ENCODE results near the gene RFC2.

The RFC2 gene

DNA sequence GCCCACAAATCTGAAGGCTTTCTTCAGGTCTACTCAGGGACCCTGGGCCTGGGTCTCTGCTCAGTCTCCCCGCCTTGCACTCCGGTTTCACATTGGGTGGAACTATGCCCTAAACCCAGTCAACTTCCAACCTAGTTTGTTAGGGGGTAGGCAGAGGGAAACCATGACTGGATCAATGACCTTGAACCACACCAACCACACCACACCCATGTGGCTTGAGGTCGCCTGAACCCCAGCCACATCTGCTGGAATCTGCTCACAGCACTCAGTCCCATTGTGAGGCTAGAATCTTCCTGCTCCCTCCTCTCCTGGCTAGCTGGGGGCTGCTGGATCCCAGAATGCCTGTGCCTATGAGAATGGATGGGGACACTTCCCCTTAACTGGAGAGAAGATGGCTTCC lies 17.9 kb downstream of the RFC2 start:
- CTCF ChIA-PET, result interaction anchor here (1.3 to 1.6 kb wide), 3 partner anchors 15 to 165 kb away, joined by 3 to 4 read pairs (median 4); no protein-coding TSS in a partner anchor
- DNase-seq (ENCODE audit: extremely low spot score), result no peak
- POLR2A ChIA-PET, result interaction anchor here (0.5 kb wide), 1 partner anchor 1703 kb away, joined by 6 read pairs; no protein-coding TSS in a partner anchor
- TF ChIP-seq, protein P1, sequence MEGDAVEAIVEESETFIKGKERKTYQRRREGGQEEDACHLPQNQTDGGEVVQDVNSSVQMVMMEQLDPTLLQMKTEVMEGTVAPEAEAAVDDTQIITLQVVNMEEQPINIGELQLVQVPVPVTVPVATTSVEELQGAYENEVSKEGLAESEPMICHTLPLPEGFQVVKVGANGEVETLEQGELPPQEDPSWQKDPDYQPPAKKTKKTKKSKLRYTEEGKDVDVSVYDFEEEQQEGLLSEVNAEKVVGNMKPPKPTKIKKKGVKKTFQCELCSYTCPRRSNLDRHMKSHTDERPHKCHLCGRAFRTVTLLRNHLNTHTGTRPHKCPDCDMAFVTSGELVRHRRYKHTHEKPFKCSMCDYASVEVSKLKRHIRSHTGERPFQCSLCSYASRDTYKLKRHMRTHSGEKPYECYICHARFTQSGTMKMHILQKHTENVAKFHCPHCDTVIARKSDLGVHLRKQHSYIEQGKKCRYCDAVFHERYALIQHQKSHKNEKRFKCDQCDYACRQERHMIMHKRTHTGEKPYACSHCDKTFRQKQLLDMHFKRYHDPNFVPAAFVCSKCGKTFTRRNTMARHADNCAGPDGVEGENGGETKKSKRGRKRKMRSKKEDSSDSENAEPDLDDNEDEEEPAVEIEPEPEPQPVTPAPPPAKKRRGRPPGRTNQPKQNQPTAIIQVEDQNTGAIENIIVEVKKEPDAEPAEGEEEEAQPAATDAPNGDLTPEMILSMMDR (IDR thresholded peaks at IDR 0.05; ENCODE audit: control extremely low read depth, extremely low read depth, low read depth, missing control alignments), result no peak

DNA sequence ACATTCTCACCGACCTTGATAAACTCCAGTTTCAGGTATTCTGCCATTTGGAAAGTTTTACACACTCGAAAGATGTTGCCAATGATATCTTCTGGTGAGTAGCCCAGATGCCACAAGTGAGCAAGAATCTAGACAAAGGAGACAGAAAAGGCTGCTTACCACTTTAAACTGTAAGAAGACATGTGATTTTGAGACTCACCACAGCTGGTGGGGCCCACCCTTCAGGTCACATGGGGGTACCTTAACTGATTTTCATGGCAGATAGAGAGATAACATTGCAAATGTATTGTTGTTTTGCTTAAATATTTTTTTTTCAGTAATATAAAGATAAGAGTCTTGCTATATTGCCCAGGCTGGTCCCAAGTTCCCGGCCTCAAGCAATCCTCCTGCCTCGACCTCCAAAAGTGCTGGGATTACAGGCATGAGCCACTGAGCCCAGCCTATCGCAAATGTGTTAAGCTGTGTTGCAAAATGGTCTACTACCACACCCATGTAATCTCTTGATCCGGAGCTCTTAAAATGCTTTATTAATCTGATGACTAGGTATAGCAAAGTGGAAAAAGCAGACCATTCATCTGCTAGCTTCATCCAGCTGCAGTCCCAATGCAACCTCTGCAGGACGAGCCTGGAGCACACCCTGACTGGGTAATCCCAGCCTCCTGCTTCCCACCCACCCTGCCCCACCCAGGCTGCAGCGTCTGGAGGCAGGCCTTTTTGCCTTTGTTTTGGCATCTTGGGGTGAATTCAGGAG lies 18.5 kb downstream of the RFC2 start:
- POLR2A ChIA-PET, result interaction anchor here (0.5 kb wide), 1 partner anchor 1703 kb away, joined by 6 read pairs; no protein-coding TSS in a partner anchor
- CTCF ChIA-PET, result interaction anchor here (1.0 to 1.6 kb wide), 4 partner anchors 9 to 165 kb away, joined by 3 to 4 read pairs (median 4); no protein-coding TSS in a partner anchor
- TF ChIP-seq, protein P1 (IDR thresholded peaks at IDR 0.05; ENCODE audit: control extremely low read depth, extremely low read depth, low read depth, missing control alignments), result no peak
- DNase-seq (ENCODE audit: extremely low spot score), result no peak

GRCh38 chr7:74233655-74234285 lies 20.4 kb downstream of the RFC2 start:
- TF ChIP-seq, protein P1 (IDR thresholded peaks at IDR 0.05; ENCODE audit: control extremely low read depth, extremely low read depth, low read depth, missing control alignments), result no peak
- POLR2A ChIA-PET, result interaction anchor here (0.5 kb wide), 1 partner anchor 83 kb away, joined by 4 read pairs; no protein-coding TSS in a partner anchor
- DNase-seq (ENCODE audit: extremely low spot score), result no peak
- CTCF ChIA-PET, result no interaction called here

DNA sequence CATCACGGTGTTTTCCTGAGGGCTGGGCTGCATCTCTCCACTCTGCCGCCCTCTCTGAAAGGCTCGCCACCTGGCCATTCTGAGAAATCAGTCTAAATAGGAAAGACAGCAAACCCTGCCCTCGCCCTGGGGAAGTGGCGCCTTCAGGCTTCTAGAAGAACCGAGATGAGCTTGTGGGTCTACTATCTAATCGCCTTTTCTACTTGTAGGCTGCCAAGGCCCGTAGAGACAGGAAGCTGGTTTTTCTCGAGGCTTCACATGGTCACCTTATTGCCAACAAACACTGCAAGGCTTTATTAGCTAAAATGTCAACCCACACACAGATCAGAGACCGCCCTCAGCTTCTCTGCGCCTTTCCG lies 23.0 kb downstream of the RFC2 start:
- TF ChIP-seq, protein P1 (IDR thresholded peaks at IDR 0.05; ENCODE audit: control extremely low read depth, extremely low read depth, low read depth, missing control alignments), result no peak
- DNase-seq (ENCODE audit: extremely low spot score), result peak; percentile 75
- CTCF ChIA-PET, result interaction anchor here (0.7 to 5.0 kb wide), 8 partner anchors 13 to 170 kb away, joined by 3 to 29 read pairs (median 4); partner anchors contain the start of gene LAT2
- POLR2A ChIA-PET, result interaction anchor here (0.6 to 1.1 kb wide), 4 partner anchors 10 to 53 kb away, joined by 3 to 4 read pairs (median 3); no protein-coding TSS in a partner anchor

GRCh38 chr7:74230446-74231231 lies 23.6 kb downstream of the RFC2 start:
- POLR2A ChIA-PET, result interaction anchor here (0.9 to 1.1 kb wide), 3 partner anchors 10 to 52 kb away, joined by 3 to 4 read pairs (median 3); no protein-coding TSS in a partner anchor
- TF ChIP-seq, protein P1 (IDR thresholded peaks at IDR 0.05; ENCODE audit: control extremely low read depth, extremely low read depth, low read depth, missing control alignments), result no peak
- CTCF ChIA-PET, result interaction anchor here (0.8 to 5.0 kb wide), 7 partner anchors 12 to 170 kb away, joined by 3 to 29 read pairs (median 4); partner anchors contain the start of gene LAT2
- no peak for DNase-seq (ENCODE audit: extremely low spot score)
